GM18507 (cell line): ENCODE measurements around the gene NRG4.
A peak's percentile ranks its signal among the peaks of the same experiment; 100 is the strongest.
"Not testable (repeated sequence)": the region's sequence is repeated elsewhere in the genome, so short reads cannot be mapped to it uniquely, and the experiment has no call there.

Source experiments
- DNase-seq: peaks from one replicate; pipeline ENCODE4 v3.0.0; 2011; ENCODE audit warnings: low read depth; ENCODE audit not compliant: insufficient read length; ENCODE audit errors: extremely low spot score
- FAIRE-seq: peaks from 2 replicates; lab custom pipeline; 2011; peaks lifted over from hg19 to GRCh38; lab: Jason Lieb, UNC

NRG4 gene

DNA sequence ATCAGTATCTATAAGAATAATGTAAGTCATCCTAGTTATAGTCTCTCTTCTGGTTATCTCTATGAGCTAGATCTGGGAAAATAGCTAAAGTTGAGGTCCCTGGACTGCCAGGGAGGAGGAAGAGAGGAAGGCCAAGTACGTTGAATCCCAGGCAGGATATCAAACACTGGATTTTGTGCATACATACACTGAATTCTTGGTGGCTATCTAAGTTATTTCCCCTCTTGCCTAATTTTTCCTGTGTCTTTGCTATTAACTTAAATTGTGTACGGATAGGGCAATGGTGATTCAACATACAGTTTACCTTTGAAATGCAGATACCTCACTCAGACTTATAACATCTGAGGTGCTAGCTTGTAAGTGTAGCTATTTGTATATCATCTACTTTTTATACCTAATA is 81.4 kb downstream of the NRG4 start:
- DNase-seq (no peak), FAIRE-seq (no peak)

DNA sequence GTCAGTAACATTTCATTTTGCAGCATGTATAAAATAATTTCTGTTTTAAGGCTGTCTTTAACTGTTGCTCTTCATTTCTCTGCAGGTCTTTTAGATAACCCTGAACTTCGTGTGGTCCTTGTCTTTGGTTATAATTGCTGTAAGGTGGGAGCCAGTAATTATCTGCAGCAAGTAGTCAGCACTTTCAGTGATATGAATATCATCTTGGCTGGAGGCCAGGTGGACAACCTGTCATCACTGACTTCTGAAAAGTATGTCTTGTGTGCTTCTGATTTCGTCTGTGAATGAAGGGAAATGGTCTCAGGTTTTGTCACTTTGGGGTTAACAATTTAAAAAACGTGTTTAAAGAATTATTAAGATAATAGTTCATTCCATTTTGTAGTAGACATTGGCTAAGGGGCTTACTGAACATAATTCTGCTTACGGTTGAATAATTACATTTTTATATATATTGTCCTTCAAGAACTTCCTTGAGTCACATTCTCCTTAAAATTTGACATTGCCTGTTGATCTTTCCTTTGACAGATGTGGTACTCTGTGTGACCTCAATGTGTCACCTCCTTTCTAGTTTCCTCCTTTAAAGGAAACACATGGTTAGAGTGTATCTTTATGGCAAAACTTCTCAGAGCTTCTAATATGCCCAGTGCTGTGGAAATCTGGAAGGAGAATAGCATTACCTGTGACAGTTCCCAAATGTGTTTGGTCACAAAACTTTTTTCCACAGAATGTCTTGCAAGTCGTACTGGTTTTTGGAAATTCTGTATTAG is 82.2 kb downstream of the NRG4 start:
- no peak for FAIRE-seq
- DNase-seq = no peak

DNA sequence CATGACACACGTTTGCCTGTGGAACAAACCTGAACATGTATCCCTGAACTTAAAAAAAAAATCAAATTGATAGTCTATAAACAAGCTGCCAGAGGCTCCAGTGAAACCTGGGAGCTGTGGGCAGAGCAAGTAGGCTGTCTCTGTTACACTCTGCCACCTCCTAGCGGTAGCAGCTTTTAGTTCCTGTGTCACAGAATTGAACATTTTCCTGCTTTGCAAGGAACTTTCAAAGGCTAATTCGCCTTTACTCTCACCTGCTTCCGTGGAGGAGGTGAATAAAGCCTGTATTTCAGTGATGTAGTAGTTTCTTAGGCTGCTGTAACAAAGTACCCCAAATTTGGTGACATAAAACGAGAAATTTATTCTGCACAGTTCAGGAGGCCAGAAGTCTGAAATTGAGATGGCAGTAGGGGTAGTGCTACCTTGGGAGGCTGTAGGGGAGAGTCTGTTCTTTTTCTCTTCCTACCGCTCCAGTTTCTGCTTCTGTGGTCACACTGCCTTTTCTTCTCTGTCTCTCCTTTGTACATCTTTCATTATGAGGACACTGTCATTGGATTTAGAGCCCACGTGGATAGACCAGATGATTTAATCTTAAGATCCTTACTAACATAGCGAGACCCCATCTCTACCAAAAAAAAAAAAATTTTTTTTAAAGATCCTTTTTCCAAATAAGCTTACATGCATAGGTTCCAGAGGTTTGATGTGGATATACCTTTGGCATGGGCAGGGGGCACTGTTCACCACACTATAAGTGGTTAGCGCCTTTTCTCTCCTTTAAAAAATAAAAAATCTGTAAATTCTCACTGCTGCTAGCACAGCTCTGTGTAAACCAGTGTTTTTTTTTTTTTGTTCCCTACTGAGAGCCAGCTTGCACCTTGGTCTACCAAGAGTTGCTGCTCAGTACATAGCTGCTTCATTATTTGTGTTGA is 83.3 kb downstream of the NRG4 start:
- DNase-seq = no peak
- peak; percentile 45 for FAIRE-seq

DNA sequence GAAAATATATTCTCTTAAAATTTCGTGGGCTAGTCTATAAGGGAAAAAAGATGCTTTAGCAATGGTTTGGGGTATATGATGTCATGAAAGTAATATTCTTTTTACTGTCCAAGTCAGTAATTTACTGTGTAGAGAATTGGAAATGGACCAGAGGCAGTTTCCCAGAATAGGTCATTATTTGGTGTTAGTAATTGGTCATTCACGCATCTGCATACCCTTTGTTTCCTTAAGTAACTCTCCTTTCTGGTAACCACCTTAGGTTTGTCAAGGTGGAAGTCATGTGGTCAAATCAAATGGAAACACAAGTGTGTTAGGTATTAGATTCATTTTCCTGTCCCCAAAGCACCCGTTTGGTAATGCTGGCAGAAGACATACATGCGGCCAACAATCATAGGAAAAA is 84.6 kb downstream of the NRG4 start:
- DNase-seq (no peak), FAIRE-seq (peak; percentile 31)

DNA sequence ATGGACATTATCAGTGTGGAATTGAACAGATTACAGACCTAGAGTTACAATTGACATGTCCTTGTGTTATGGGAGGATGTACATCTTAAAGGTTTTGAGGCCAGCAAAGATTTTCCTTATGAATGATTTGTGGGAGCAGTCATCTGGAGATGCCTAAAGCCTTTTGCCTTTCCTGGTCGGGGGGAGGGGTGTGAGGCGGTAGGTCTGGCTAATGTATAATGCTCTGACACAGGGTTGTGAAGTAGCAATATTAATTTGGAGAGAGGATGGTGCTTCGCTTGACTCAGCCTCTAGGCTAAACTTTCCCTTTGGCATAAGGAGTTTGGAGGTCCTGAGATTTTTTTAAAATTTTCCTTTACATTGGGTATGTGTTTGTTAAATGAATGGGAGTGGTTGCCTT is 85.3 kb downstream of the NRG4 start:
- FAIRE-seq (no peak), DNase-seq (no peak)

DNA sequence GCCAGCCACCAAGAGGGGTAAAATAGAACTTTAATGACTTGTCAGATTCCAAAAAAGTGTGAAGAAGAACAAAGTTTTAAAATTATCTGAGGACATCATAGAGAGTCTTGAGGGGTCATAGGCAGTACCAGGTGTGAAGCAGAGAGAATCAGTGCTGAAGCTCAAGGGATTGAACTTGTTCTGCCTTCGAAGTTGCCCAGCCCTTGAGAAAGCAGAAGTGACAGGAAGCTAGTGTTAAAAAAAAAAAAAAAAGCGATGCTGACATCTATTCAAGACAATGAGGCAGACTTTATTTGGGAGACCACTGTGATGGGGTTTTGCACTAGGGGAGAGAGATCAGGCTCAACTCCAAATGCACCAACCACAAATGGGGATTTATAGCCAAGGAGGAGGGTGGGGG is 86.8 kb downstream of the NRG4 start:
- peak; percentile 45 for FAIRE-seq
- DNase-seq = no peak

DNA sequence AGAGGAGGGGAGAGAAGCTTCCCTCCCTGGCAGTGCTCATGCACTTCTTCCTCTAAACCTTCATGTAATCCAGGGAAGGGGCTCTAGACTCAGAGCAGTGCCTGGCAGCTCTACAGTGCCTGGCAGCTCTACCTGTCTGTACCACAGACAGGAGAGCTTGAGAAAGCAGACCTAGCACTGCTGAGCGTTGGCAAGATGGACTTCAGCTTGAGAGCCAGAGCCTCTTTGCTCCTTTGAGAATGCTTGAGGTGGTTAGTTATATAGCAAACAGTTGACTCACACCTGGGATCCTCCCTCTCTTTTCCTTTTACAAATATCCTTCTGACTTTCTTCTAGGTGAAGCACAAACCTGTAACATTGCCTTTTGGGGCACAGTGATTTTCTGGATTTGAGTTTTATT is 87.6 kb downstream of the NRG4 start:
- FAIRE-seq (no peak), DNase-seq (no peak)

DNA sequence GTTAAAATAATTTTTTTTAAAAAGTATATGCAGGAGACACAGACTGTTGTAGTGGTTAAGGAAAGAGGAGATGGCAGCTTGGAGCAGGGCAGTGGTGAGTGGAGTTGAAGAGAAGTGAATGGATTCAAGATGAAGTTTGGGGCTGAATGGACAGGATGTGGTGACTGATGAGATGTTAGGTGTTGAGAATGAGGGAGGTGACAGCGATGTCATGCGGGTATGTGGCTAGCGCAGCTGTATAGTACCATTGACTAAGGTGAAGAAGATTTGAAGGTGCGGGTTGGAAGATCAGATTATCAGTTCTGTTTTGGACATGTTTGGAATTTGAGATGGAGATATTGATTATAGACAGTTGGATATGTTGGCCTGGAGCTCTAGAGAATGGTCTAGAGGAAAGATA is 88.5 kb downstream of the NRG4 start:
- FAIRE-seq (no peak), DNase-seq (no peak)

DNA sequence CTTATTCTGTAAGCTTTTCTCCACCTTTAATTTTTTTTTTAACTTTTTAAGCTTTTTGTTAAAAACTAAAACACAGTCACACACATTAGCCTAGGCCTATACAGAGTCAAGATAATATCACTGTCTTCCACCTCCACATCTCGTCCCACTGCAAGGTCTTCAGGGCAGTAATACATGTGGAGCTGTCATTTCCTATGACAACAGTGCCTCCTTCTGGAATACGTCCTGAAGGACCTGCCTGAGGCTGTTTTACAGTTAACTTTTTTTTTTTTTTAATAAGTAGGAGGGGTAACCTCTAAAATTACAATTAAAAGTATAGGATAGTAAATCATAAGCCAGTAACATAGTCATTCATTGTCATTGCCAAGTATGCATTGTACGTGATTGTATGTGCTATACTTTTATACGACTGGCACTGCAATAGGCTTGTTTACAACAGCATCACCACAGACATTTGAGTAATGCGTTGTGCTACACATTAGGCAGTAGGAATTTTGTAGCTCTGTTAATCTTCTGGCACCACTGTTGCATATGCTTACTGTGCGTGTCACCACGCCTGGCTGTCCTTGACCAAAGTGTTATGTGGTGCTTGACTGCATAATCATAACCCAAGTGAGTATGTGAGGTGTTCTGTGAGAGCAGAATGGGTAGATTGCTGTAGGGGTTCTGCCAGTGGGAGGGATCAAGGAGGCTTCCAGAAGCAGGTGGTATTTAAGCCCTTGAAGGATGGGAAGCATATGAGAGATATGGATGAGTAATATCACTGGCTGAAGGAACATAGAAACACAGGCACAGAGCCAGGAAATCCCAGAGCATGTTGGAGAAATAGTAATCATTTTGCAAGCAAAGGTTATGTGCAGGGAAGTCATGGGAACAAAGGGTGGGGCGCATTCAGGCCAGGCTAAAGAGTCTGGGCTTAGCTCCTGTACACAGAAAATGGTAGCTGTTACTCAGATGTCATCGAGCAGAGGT is 90.2 kb downstream of the NRG4 start:
- no peak for FAIRE-seq
- DNase-seq = no peak

DNA sequence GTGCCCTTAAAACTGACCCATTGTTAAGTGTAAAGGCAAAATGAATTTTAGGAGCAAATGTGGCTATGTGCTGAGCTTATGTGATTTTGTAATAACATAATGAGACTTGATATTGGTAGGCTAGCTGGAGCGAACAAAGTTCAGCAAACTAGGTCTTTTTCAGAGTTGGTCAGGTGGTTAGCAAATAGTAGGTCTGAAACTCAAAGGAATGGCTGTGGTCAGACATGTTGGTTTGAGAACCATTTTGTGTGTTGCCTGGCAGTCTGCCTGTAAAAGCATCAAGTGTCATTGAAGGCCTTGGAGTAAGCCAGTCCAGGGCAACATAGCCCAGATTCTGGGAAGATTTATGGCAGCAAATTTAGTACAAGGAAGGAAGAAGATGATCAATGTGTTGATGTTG is 92.1 kb downstream of the NRG4 start:
- no peak for FAIRE-seq

DNA sequence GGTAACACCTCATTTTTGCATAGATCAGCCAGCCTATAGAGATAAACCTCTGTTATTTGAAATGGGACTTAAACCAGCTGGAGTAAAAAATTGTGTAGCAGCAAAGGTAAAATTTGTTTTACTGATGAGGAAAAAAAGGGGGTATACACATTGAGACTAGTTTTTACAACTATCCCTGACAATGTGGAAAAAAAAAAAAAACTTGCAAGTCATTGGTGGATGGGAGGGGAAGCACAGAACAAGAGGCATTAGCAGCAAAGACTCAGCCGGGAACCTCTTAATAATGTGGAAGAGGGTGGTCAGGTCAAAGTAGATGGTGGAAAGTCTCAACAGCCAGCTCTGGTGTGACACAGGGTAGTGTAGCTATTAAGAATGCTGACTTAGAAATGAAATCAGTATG is 94.1 kb downstream of the NRG4 start:
- DNase-seq (no peak), FAIRE-seq (no peak)

More for the DNA sequence above, 92.1 kb downstream of the NRG4 start:
- DNase-seq = no peak

DNA sequence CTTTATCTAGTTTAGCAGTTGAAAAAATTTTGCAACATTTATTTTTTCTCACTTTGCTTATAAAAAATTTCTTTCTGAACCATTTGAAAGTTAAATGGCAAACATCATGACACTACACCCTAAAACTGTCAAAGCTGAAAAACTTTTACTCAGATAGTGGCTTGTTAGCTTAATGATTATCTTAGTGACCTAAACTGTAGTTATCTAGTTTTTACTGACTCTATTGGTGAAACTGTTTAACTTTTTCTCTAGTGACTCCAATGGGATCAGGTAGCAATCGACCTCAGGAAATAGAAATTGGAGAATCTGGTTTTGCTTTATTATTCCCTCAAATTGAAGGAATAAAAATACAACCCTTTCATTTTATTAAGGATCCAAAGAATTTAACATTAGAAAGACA is 95.2 kb downstream of the NRG4 start:
- DNase-seq (no peak), FAIRE-seq (no peak)

DNA sequence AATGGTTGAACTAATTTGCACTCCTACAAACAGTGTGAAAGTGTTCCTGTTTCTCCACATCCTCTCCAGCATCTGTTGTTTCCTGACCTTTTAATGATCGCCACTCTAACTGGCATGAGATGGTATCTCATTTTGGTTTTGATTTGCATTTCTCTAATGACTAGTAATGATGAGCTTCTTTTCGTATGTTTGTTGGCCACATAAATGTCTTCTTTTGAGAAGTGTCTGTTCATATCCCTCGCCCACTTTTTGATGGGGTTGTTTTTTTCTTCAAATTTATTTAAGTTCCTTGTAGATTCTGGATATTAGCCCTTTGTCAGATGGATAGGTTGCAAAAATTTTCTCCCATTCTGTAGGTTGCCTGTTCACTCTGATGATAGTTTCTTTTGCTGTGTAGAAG is 101.9 kb downstream of the NRG4 start:
- not testable (repeated sequence) for FAIRE-seq, DNase-seq

DNA sequence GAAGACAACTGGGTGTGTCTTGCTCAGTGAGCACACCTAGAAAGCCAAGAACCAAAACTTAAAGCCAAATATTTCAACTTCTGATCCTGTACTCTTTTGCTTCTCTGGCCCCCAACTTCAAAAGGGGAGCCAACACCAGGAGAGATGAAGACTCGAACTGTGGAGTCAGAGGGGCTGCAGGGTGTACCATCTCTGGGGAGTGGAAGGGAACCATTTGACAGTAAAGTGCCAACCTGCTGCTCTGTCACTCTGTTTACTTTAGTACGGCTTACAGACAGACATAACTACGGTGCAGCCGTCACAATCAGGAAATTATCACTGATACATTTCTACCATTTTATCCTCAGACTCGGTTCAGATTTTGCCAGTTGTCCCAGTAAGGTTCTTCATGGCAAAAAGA is 107.0 kb downstream of the NRG4 start:
- no peak for DNase-seq
- FAIRE-seq = no peak

DNA sequence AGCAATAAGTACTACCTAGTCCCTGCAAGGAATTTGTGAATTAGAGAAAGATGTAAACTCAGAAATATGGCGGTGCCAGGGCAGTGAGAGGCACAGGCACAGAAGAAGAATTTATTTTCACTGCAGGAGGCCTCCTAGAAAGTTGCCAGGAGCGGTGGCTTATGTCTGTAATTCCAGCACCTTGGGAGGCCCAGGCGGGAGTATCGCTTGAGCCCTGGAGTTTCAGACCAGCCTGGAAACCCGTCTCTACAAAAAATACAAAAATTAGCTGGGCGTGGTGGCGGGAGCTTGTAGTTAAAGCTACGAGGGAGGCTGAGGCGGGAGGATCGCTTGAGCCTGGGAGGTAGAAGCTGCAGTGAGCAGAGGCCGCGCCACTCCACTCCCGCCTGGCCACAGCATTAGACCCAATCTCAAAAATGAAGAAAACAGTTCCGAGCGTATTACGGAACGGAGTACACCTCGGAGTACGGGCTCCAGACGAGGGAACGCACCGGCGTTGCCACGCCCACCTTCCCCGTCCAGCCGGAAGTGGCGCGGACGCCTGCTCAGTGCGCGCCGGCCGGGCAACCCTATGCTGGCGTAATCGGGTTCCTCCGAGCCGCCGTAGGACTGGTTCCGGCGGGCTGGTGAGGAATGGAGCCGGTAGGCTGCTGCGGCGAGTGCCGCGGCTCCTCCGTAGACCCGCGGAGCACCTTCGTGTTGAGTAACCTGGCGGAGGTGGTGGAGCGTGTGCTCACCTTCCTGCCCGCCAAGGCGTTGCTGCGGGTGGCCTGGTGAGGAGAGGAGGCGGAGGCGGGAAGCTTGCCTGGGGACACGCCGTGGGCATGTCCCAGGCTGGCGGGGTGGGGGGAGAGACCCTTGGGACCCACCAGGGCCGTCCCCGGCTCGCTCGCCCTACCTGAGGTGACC is 108.6 kb downstream of the NRG4 start, which contains the start of gene FBXO22:
Gene FBXO22 (plus strand): TSS at position 548 of the 909 bp plus-strand sequence. CDS start 86 bp downstream, at position 634.
- DNase-seq = peak; percentile 76
- FAIRE-seq = peak; percentile 88

DNA sequence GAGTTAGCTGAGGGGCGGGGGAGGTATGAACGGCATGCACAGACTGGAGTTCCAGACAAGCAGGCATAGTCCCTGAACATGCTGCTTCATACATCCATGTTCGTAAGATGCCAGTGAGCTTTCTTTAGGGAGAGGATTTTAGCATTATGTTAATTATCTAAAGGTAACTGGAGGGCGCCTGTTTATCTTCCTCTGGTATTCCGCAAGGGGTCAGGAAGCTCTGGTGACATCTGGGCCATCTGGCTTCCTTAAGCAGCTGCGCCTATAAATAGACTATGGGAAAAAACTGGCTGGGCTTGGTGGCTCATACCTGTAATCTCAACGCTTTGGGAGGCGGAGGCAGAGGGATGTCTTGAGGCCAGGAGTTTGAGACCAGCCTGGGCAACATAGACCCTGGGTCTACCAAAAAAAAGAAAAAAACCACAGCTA is 110.1 kb downstream of the NRG4 start:
- FAIRE-seq (no peak), DNase-seq (no peak)

DNA sequence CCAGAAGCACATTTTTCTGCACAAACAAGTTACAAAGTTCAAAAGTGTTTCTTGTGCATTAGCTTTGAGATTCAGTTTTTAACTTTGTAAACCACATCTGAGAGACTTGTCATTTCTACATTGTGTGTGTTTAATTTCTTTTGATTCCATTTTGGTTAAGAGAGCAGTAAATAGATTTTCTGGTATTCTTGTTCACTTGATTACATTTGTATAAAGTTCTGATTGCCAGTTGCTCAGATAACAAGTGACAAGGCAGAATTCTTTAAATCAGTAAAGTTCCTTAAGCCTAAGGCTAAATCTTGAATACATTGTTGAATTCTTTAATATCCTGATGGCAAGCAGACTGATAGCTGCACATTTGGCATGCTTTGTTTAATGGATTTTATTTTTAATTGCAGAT is 111.6 kb downstream of the NRG4 start:
- FAIRE-seq (no peak), DNase-seq (no peak)

DNA sequence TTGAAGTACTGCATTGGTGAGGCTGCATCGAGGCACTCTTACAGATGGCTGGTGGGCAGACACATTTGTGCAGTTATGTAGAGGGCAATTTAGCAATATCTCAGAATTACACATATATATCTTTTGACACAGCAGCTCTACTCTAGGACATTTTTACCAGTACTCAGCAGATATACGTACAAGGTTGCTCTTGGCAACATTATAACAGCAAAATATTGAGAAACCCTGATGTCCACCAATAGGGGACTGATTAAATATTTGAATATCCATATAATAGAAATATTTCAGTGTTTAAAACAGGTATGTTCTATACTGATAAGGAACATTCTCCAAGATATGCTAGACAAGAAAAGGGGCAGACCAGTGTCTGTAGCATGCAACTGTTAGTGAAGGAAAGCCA is 116.5 kb downstream of the NRG4 start:
- DNase-seq (no peak), FAIRE-seq (no peak)

DNA sequence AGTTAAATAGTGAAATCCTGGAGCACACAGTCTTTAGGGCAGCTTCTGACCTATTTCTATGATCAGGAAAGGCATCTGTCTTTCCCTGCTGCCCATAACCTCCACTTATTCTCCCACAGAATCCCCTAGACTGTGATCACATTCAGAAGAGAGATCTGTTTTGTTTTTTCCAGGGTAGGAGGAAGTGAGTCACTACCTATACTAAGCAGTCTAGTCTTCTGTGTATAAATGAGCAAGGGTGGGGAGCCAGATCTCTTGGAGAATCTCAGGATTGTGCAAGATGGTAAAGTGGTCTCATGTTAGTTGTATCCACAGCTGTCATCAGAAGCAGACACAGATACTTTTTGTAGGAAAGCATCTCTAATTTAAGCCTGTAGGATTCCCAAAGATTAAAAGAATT is 120.3 kb downstream of the NRG4 start:
- FAIRE-seq = no peak
- DNase-seq = no peak
